T-cell (primary cell): ENCODE data around the gene CORO1C. TPM values are rescaled to one million over a fixed set of nuclear protein-coding genes. Genes with fewer than 3 reads are reported as not detected.

Experiments used
- ATAC-seq, 4 experiments: fragments of 200-7000 bp in 3 of 4; fragments of 150-1000 bp in 1 of 4; cut with Tn5 transposase; replicated peaks in 1 of 4; 1 replicate in 3 of 4; 2 replicates in 1 of 4; pipeline ENCODE4 v1.10.0; 2021; ENCODE audit warnings: moderate library complexity in 3 of 4, mild to moderate bottlenecking in 2 of 4, moderate number of reproducible peaks in 1 of 4
- CTCF ChIA-PET, 2 donors: fragments of 300-600 bp; sonication (Branson Sonifier 250); formaldehyde crosslinking; loops; one replicate each; lab custom pipeline; 2022; ENCODE audit warnings: antibody characterized with exemption in 2 of 2; lab: Charles Lee
- POLR2A ChIA-PET, 2 donors: fragments of 300-600 bp; sonication (Branson Sonifier 250); formaldehyde crosslinking; loops; one replicate each; lab custom pipeline; 2022; ENCODE audit warnings: antibody characterized with exemption in 2 of 2; lab: Charles Lee
- DNase-seq, 35 experiments: peaks; one replicate each; pipeline versions ENCODE4 v3.0.0 to v3.0.0-alpha.2; 2013 to 2023
- H3K27ac ChIP-seq: one replicate; pipeline ENCODE4 v1.5.1; 2013; ENCODE audit warnings: low read length
- H3K27me3 ChIP-seq, 2 experiments: replicated peaks in 1 of 2; 1 replicate in 1 of 2; 2 replicates in 1 of 2; pipeline versions ENCODE4 v1.6.1 to v1.7.0; 2013; ENCODE audit warnings: low read length in 1 of 2, mixed read lengths in 1 of 2; ENCODE audit not compliant: control insufficient read depth in 2 of 2, insufficient read depth in 2 of 2; ENCODE audit errors: extremely low read depth in 1 of 2
- H3K36me3 ChIP-seq, 2 donors: 1 replicate in 1 of 2; 2 replicates in 1 of 2; pipeline versions ENCODE4 v1.6.1 to v1.7.0; 2013; ENCODE audit warnings: low read length in 1 of 2; ENCODE audit not compliant: control insufficient read depth in 2 of 2, insufficient read depth in 1 of 2; ENCODE audit errors: extremely low read depth in 1 of 2
- H3K4me1 ChIP-seq, 2 experiments: 1 replicate in 1 of 2; 2 replicates in 1 of 2; pipeline versions ENCODE4 v1.6.1 to v1.7.0; 2013; ENCODE audit warnings: low read length in 2 of 2, mixed read lengths in 1 of 2; ENCODE audit not compliant: insufficient read depth in 2 of 2, control insufficient read depth in 1 of 2; ENCODE audit errors: extremely low read depth in 1 of 2
- H3K4me3 ChIP-seq, 2 donors: 1 replicate in 1 of 2; 2 replicates in 1 of 2; pipeline versions ENCODE4 v1.5.1 to v1.7.0; 2013; ENCODE audit warnings: mild to moderate bottlenecking in 2 of 2, low read length in 1 of 2, moderate library complexity in 1 of 2; ENCODE audit not compliant: control insufficient read depth in 1 of 2; ENCODE audit errors: extremely low read depth in 1 of 2
- H3K9me3 ChIP-seq: 2 replicates; pipeline ENCODE4 v1.7.0; 2013
- H3K27ac Mint-ChIP-seq, 2 donors: one replicate each; pipeline ENCODE4 v1.8.0; 2020 to 2021; ENCODE audit warnings: mild to moderate bottlenecking in 2 of 2, mixed read lengths in 2 of 2
- H3K27me3 Mint-ChIP-seq, 2 donors: one replicate each; pipeline ENCODE4 v1.8.0; 2021 to 2022; ENCODE audit warnings: mixed read lengths in 2 of 2
- H3K36me3 Mint-ChIP-seq: one replicate; pipeline ENCODE4 v1.8.0; 2021; ENCODE audit warnings: mixed read lengths
- H3K4me1 Mint-ChIP-seq, 3 donors: one replicate each; pipeline ENCODE4 v1.8.0; 2020 to 2022; ENCODE audit warnings: mixed read lengths in 3 of 3, mild to moderate bottlenecking in 1 of 3
- H3K4me3 Mint-ChIP-seq, 3 donors: one replicate each; pipeline ENCODE4 v1.8.0; 2020 to 2022; ENCODE audit warnings: mild to moderate bottlenecking in 3 of 3, mixed read lengths in 3 of 3, moderate library complexity in 3 of 3
- H3K9me3 Mint-ChIP-seq, 3 donors: one replicate each; pipeline ENCODE4 v1.8.0; 2020 to 2022; ENCODE audit warnings: mixed read lengths in 3 of 3
- WGBS: methylation state at CpG from one replicate; pipeline ENCODE4 v1.1.5; 2013; ENCODE audit warnings: missing lambda C conversion rate; ENCODE audit not compliant: insufficient coverage; 5-methylcytosine and 5-hydroxymethylcytosine counted together
- total RNA-seq, 35 experiments: library from RNA in 6 of 35; stranded (reverse) in 6 of 35; fragments of 120-200 nt in 1 of 35; gene quantifications; one replicate each; pipeline versions ENCODE4 v1.2.1 to v1.2.4 and lab custom pipeline; 2013 to 2026

Gene CORO1C
- total RNA-seq, 5 donors from 2014 or later (not counting 1 experiment from before 2014, with no cell fraction given): 7.4 to 11.4 (median 8.7) TPM

GRCh38 chr12:108637222-108637971 lies 93.9 kb downstream of the CORO1C start:
- Histone ChIP-seq H3K36me3 (peaks cover 0 to 3% of the 10 kb centered on the region in 2 donors), H3K4me3 (no peak overlapping the region), H3K9me3 (no peaks in the 10 kb centered on the region), H3K27ac (no peak overlapping the region), H3K27me3 (no peaks in the 10 kb centered on the region), H3K4me1 (peaks cover 23 to 42% of the 10 kb centered on the region in 2 experiments)
- H3K4me3 Mint-ChIP-seq: no peak overlapping the region
- DNase-seq (no peak), ATAC-seq (no peak)
- H3K36me3 Mint-ChIP-seq: no peaks in the 10 kb centered on the region
- ChIA-PET CTCF (interaction anchor here in 1 of 2 donors (0.5 to 3.2 kb wide), 4 partner anchors 20 to 475 kb away, joined by 3 to 15 read pairs (median 4); no protein-coding TSS in a partner anchor), POLR2A (interaction anchor here (0.6 to 0.7 kb wide), 2 partner anchors 15 to 23 kb away, joined by 3 to 7 read pairs; no protein-coding TSS in a partner anchor)
- H3K4me1 Mint-ChIP-seq: peaks cover 43 to 59% (median 57%) of the 10 kb centered on the region in 3 donors
- no peaks in the 10 kb centered on the region for H3K27me3 Mint-ChIP-seq
- peak overlapping the region; percentile 71 to 76 for H3K27ac Mint-ChIP-seq
- 95% methylated on average over 2 of the region's 7 CpGs for WGBS
- H3K9me3 Mint-ChIP-seq: no peaks in the 10 kb centered on the region

GRCh38 chr12:108635997-108636808 lies 95.1 kb downstream of the CORO1C start:
- POLR2A ChIA-PET: interaction anchor here (0.5 to 1.8 kb wide), 6 partner anchors 14 to 1412 kb away, joined by 3 to 13 read pairs (median 7); partner anchors contain the start of gene SART3 (in 1 of the 2)
- DNase-seq (peak in 1 of 35 experiments; percentile 39), ATAC-seq (no peak)
- peak overlapping the region; percentile 100 for H3K4me3 Mint-ChIP-seq
- H3K4me1 Mint-ChIP-seq: peaks cover 51 to 61% (median 58%) of the 10 kb centered on the region in 3 donors
- H3K4me1 ChIP-seq: peaks cover 24 to 52% of the 10 kb centered on the region in 2 experiments
- H3K36me3 ChIP-seq: no peaks in the 10 kb centered on the region
- WGBS: no CpG with 5 or more reads among the region's 6 CpGs
- H3K27ac Mint-ChIP-seq: peak overlapping the region; percentile 99 to 100
- H3K27me3 ChIP-seq: no peaks in the 10 kb centered on the region
- peak overlapping the region; percentile 12 to 18 for H3K4me3 ChIP-seq
- H3K27ac ChIP-seq: peak overlapping the region; percentile 94
- CTCF ChIA-PET: interaction anchor here (0.6 to 10.2 kb wide), 12 partner anchors 11 to 457 kb away, joined by 3 to 112 read pairs (median 6); partner anchors contain the start of gene ALKBH2 (in 1 of the 2)
- no peaks in the 10 kb centered on the region for H3K27me3 Mint-ChIP-seq
- H3K9me3 ChIP-seq: no peaks in the 10 kb centered on the region
- peaks cover 7% of the 10 kb centered on the region for H3K36me3 Mint-ChIP-seq
- H3K9me3 Mint-ChIP-seq: no peaks in the 10 kb centered on the region

GRCh38 chr12:108635201-108635996 lies 95.9 kb downstream of the CORO1C start:
- Histone ChIP-seq H3K27me3 (no peaks in the 10 kb centered on the region), H3K9me3 (no peaks in the 10 kb centered on the region), H3K27ac (peak overlapping the region; percentile 94), H3K4me3 (peak overlapping the region; percentile 18 to 26), H3K4me1 (peaks cover 30 to 60% of the 10 kb centered on the region in 2 experiments), H3K36me3 (peaks cover 0 to under 1% of the 10 kb centered on the region in 2 donors)
- ChIA-PET CTCF (interaction anchor here (0.6 to 10.2 kb wide), 13 partner anchors 11 to 458 kb away, joined by 3 to 112 read pairs (median 5); partner anchors contain the start of gene ALKBH2 (in 1 of the 2)), POLR2A (interaction anchor here (0.5 to 1.8 kb wide), 6 partner anchors 18 to 1412 kb away, joined by 3 to 13 read pairs (median 6); partner anchors contain the start of gene SART3 (in 1 of the 2))
- peak overlapping the region; percentile 99 to 100 for H3K27ac Mint-ChIP-seq
- no peaks in the 10 kb centered on the region for H3K9me3 Mint-ChIP-seq
- H3K4me1 Mint-ChIP-seq: peaks cover 57 to 63% (median 60%) of the 10 kb centered on the region in 3 donors
- no peaks in the 10 kb centered on the region for H3K27me3 Mint-ChIP-seq
- ATAC-seq (peak; percentile 18 to 29 (median 21)), DNase-seq (peak in 25 of 35 experiments; percentile 31 to 72 (median 43))
- WGBS: 2% methylated on average over 7 of the region's 15 CpGs
- H3K36me3 Mint-ChIP-seq: peaks cover 12% of the 10 kb centered on the region
- peak overlapping the region; percentile 100 for H3K4me3 Mint-ChIP-seq

- Mint-ChIP-seq H3K27ac (peak overlapping the region; percentile 99 to 100), H3K4me3 (peak overlapping the region; percentile 100), H3K27me3 (no peaks in the 10 kb centered on the region), H3K4me1 (peaks cover 67 to 70% (median 68%) of the 10 kb centered on the region in 3 donors), H3K9me3 (no peaks in the 10 kb centered on the region), H3K36me3 (peaks cover 19% of the 10 kb centered on the region)
- WGBS: 0% methylated on average over 3 of the region's 4 CpGs
- ChIA-PET CTCF (interaction anchor here (0.7 to 10.2 kb wide), 7 partner anchors 12 to 70 kb away, joined by 3 to 112 read pairs (median 6); no protein-coding TSS in a partner anchor), POLR2A (interaction anchor here in 1 of 2 donors (0.5 to 2.1 kb wide), 4 partner anchors 17 to 75 kb away, joined by 3 to 12 read pairs (median 6); partner anchors contain the start of gene SART3)
- H3K4me1 ChIP-seq: peaks cover 37 to 71% of the 10 kb centered on the region in 2 experiments
- DNase-seq: peak in 18 of 35 experiments; percentile 17 to 63 (median 41)
- no peaks in the 10 kb centered on the region for H3K27me3 ChIP-seq
- H3K27ac ChIP-seq: peak overlapping the region; percentile 94
- peaks cover 0 to 3% of the 10 kb centered on the region in 2 donors for H3K36me3 ChIP-seq
- no peaks in the 10 kb centered on the region for H3K9me3 ChIP-seq
- ATAC-seq: peak in 2 of 4 experiments; percentile 15
- peak overlapping the region; percentile 93 to 94 for H3K4me3 ChIP-seq
These were observed 97.0 kb downstream of the CORO1C start for GRCh38 chr12:108634341-108634751.

- H3K27ac ChIP-seq: peak within 1 kb of the TSS; percentile 94
- 7% methylated on average over 10 of the region's 14 CpGs for WGBS
- Mint-ChIP-seq H3K4me1 (peaks cover 68 to 75% (median 69%) of the 10 kb centered on the region in 3 donors), H3K36me3 (peaks cover 21% of the 10 kb centered on the region), H3K27ac (peak within 1 kb of the TSS; percentile 99 to 100), H3K27me3 (no peaks in the 10 kb centered on the region), H3K4me3 (peak within 1 kb of the TSS; percentile 100), H3K9me3 (no peaks in the 10 kb centered on the region)
- DNase-seq (peak; percentile 78 to 95 (median 90)), ATAC-seq (peak; percentile 78 to 82 (median 79))
- H3K27me3 ChIP-seq: no peaks in the 10 kb centered on the region
- H3K4me1 ChIP-seq: peaks cover 38 to 77% of the 10 kb centered on the region in 2 experiments
- ChIA-PET POLR2A (interaction anchor here (0.5 to 2.1 kb wide), 7 partner anchors 16 to 216 kb away, joined by 3 to 20 read pairs (median 4); partner anchors contain the start of gene ISCU (in 1 of the 2)), CTCF (interaction anchor here (0.8 to 10.2 kb wide), 10 partner anchors 13 to 73 kb away, joined by 3 to 112 read pairs (median 6); partner anchors contain the start of gene SART3 (in 1 of the 2))
- H3K9me3 ChIP-seq: no peaks in the 10 kb centered on the region
- peak within 1 kb of the TSS; percentile 93 to 94 for H3K4me3 ChIP-seq
- H3K36me3 ChIP-seq: peaks cover 0 to 9% of the 10 kb centered on the region in 2 donors
These were observed 97.6 kb downstream of the CORO1C start, which contains the start of gene SELPLG for GRCh38 chr12:108633534-108634248. Gene SELPLG, minus strand, starts transcription at chr12:108633894. Its CDS starts 9,587 bp downstream, at chr12:108624307.
